SK-MEL-5 (cell line): ENCODE data around the gene HSPG2. TPM values are rescaled to one million over a fixed set of nuclear protein-coding genes. Genes with fewer than 3 reads are reported as not detected.
"Not testable (repeated sequence)": the region's sequence is repeated elsewhere in the genome, so short reads cannot be mapped to it uniquely, and the experiment has no call there.

ENCODE experiments used
- DNase-seq: peaks from one replicate; pipeline ENCODE4 v3.0.0-alpha.2; 2016; ENCODE audit warnings: low read depth, low spot score
- in situ Hi-C: cut with HindIII; loops from 2 replicates; pipeline ENCODE4 v1.10.0; 2016; ENCODE audit warnings: low sequenced_read_pairs, high pct_unique_total_duplicates, low pct_unique_long_range_greater_than_20kb
- polyA plus RNA-seq, 2 experiments: library from polyadenylated mRNA; depleted of rRNA; stranded (reverse); fragments of >200 nt; gene quantifications; 2 replicates each; pipeline ENCODE4 v1.2.3, GENCODE V29; 2015
- total RNA-seq: library from RNA; depleted of rRNA; stranded (reverse); fragments of >200 nt; shearing (Covaris generic); gene quantifications from 2 replicates; pipeline ENCODE4 v1.2.3, GENCODE V29; 2014; rRNA removed

Gene HSPG2
- 7.2 and 9.6 TPM in 2 replicates for total RNA-seq
- polyA plus RNA-seq (2015; cell fraction: cytosol; rRNA removed): 35.7 and 39.9 TPM in 2 replicates
- 39.1 and 51.3 TPM in 2 replicates for polyA plus RNA-seq (2015; cell fraction: nucleus; rRNA removed)

GRCh38 chr1:21937034-21937371 is at the start of gene HSPG2:
TSS of gene HSPG2 (minus strand) at chr1:21937310. CDS start at chr1:21937217, 93 bp downstream.
- in situ Hi-C loops: no loop called here

GRCh38 chr1:21986386-21986785 is 49.3 kb upstream of the HSPG2 start:
- in situ Hi-C loops: not testable (repeated sequence)

More at GRCh38 chr1:21937034-21937371, at the start of gene HSPG2:
- no peak for DNase-seq

GRCh38 chr1:21985893-21986292 is 48.8 kb upstream of the HSPG2 start:
- DNase-seq, in situ Hi-C loops: not testable (repeated sequence)

More at GRCh38 chr1:21986386-21986785, 49.3 kb upstream of the HSPG2 start:
- DNase-seq: not testable (repeated sequence)

- DNase-seq, in situ Hi-C loops: not testable (repeated sequence)
Measured at GRCh38 chr1:21983539-21983938, 46.4 kb upstream of the HSPG2 start.

GRCh38 chr1:21982122-21982521 is 45.0 kb upstream of the HSPG2 start:
- DNase-seq, in situ Hi-C loops: not testable (repeated sequence)

- in situ Hi-C loops: not testable (repeated sequence)
Measured at GRCh38 chr1:21981253-21981652, 44.1 kb upstream of the HSPG2 start.

GRCh38 chr1:21980515-21981220 is 43.6 kb upstream of the HSPG2 start:
- in situ Hi-C loops, DNase-seq: not testable (repeated sequence)

More at GRCh38 chr1:21981253-21981652, 44.1 kb upstream of the HSPG2 start:
- DNase-seq: not testable (repeated sequence)

- DNase-seq, in situ Hi-C loops: not testable (repeated sequence)
Measured at GRCh38 chr1:21978209-21978608, 41.1 kb upstream of the HSPG2 start.

GRCh38 chr1:21976703-21977239 is 39.7 kb upstream of the HSPG2 start, which contains the start of gene CELA3B:
TSS of gene CELA3B (plus strand) at chr1:21977022. CDS start at chr1:21977040, 18 bp downstream.
- in situ Hi-C loops: not testable (repeated sequence)

GRCh38 chr1:21975296-21975695 is 38.2 kb upstream of the HSPG2 start:
- DNase-seq, in situ Hi-C loops: not testable (repeated sequence)

More at GRCh38 chr1:21976703-21977239, 39.7 kb upstream of the HSPG2 start, which contains the start of gene CELA3B:
- not testable (repeated sequence) for DNase-seq

- in situ Hi-C loops, DNase-seq: not testable (repeated sequence)
Measured at GRCh38 chr1:21974699-21975098, 37.6 kb upstream of the HSPG2 start.

GRCh38 chr1:21973948-21974347 is 36.8 kb upstream of the HSPG2 start:
- in situ Hi-C loops, DNase-seq: not testable (repeated sequence)

- peak; percentile 20 for DNase-seq
- in situ Hi-C loops: not testable (repeated sequence)
Measured at GRCh38 chr1:21972973-21973441, 35.9 kb upstream of the HSPG2 start.

GRCh38 chr1:21970523-21970922 is 33.4 kb upstream of the HSPG2 start:
- DNase-seq, in situ Hi-C loops: not testable (repeated sequence)

- DNase-seq, in situ Hi-C loops: not testable (repeated sequence)
Measured at GRCh38 chr1:21969066-21969465, 32.0 kb upstream of the HSPG2 start.

- in situ Hi-C loops, DNase-seq: not testable (repeated sequence)
Measured at GRCh38 chr1:21967216-21967615, 30.1 kb upstream of the HSPG2 start.

- DNase-seq: no peak
- in situ Hi-C loops: no loop called here
Measured at GRCh38 chr1:21966247-21967000, 29.3 kb upstream of the HSPG2 start.
